ENCODE data around the gene TRIM40. TPM values are rescaled to one million over a fixed set of nuclear protein-coding genes. Genes with fewer than 3 reads are reported as not detected.

Gene TRIM40
- total RNA-seq, 4 donors from 2014 or later = not detected

DNA sequence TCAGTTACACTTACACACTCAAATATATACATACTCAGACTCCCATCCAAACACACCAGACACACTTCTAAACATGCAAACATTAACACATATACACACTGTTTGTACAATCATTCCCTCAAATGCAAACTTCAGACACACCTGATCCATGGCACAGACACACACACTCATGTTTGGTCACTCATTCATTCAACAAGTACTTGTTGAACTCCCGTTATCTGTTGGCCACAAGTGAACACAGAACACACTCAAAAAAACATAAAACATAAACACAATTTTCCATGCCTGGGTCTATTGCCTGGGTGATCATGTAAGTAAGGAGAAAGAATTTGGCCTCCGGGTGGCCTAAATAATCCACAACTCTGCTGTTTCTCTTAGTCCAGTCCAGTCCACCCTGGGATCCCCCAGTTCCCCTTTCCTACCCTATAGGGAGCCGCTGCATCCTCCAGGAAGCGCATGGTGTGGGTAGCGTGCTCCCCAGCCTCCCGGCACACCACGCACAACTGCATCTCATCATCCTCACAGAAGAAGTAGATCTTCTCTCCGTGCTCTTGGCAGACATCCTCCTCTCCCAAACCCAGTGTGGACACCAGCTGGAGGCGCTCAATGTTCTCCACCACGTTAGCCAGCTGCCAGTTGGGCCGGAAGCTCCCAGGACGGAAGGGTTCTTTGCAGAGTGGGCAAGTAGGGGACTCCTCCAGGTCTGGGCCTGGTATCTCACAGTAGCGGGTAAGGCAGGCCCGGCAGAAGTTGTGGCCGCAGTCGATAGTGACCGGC is 24.3 kb downstream of the TRIM40 start:
- no peaks in the 10 kb centered on the region for H3K9me3 ChIP-seq
- H3K36me3 ChIP-seq = no peaks in the 10 kb centered on the region
- intact Hi-C loops (cut with DNase I) = no loop called here
- TF ChIP-seq CTCF (IDR thresholded peaks at IDR 0.05) (no peak), POLR2A (IDR thresholded peaks at IDR 0.05) (no peak)
- DNase-seq = no peak
- no peak overlapping the region for H3K4me3 ChIP-seq (replicated peaks in 1 of 3)
- no peak overlapping the region for H3K27ac ChIP-seq
- peaks cover 0 to 5% of the 10 kb centered on the region in 2 donors for H3K4me1 ChIP-seq
- WGBS, 2 donors = 88 to 92% methylated on average over 15 of the region's 17 CpGs
- no peaks in the 10 kb centered on the region for H3K27me3 ChIP-seq

DNA sequence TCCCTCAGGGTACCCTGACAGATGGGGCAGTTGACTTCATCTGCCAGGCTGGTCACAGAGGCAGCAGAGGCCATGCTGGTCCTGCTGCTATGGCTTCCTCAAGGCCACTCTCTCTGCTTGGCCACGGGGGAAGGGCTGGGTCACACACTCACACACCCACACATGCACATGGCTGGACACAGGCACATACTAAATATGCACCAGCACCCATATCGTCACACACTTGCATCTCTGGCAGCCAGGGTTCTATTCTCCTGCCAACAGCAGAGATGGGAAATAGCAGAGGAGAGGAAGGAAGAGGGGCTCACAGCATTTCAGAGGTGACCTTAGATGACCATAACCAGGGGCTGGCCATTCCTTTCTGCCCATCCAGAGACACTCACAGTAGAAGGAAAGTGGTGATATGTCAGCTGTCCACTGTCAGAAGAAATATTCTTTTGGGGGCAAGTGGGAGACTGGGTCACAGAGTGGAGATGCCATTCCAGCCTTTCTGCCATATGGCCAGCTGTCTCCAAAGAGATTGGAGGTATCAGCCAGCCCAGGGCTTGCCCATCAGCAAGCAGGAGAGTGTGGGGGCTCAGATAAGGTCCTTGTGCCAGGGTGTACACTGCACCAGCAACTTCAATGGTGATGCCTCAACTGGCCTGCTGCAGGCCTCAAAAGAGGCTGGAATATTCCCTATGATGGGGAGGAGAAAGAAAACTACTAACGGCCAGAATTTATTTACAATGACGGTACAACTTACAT is 25.0 kb downstream of the TRIM40 start, which contains the start of gene TRIM10:
TRIM10 (minus strand) TSS at position 427 of the 747 bp plus-strand sequence; CDS start at position 74, 353 bp downstream.
- Histone ChIP-seq H3K27me3 (no peaks in the 10 kb centered on the region), H3K4me3 (replicated peaks in 1 of 3) (no peak within 1 kb of the TSS), H3K9me3 (no peaks in the 10 kb centered on the region), H3K4me1 (peaks cover 0 to 1% of the 10 kb centered on the region in 2 donors), H3K36me3 (no peaks in the 10 kb centered on the region), H3K27ac (no peak within 1 kb of the TSS)
- intact Hi-C loops (cut with DNase I) = no loop called here
- 71 to 78% methylated on average over 4 of the region's 4 CpGs for WGBS, 2 donors
- TF ChIP-seq CTCF (IDR thresholded peaks at IDR 0.05) = no peak
- no peak for TF ChIP-seq POLR2A (IDR thresholded peaks at IDR 0.05)
- no peak for DNase-seq

DNA sequence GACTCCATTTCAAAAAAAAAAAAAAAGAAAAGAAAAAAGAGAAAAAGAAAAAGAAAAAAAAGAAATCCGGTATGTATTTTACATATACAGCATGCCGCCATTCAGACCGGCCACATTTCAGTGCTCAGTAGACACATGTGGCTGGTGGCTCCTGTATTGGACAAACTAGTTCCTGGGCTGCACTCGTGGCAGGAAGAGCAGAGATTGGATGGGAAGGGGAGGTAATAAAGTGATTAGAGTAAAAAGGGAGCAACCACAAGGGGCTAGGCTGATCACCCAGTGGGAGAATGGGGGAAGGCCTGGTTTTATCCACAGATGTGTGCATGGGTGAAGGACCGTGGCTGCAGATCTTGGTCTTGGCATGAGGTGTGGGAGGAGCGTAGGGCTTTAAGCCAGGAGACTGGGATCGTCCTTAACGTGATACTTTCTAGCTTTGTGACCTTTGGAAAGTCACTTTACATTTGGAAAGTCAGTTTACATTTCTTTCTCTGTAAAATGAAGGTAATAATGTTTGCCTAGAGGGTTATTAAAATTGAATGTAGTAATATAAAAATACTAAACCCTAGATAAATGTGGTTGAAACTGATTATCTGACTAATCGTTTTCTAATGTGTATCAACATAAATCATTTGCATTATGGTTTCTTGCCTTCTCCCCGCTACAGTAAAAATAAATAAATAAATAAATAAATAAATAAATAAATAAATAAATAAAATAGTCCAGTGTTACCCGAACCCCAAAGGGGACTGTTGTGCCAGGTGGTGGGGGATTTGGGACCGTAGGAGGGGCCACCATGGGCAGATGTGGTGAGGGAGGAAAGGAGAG is 26.5 kb downstream of the TRIM40 start:
- intact Hi-C loops (cut with DNase I) = no loop called here
- TF ChIP-seq CTCF (IDR thresholded peaks at IDR 0.05) (no peak), POLR2A (IDR thresholded peaks at IDR 0.05) (no peak)
- Histone ChIP-seq H3K27me3 (no peaks in the 10 kb centered on the region), H3K4me1 (no peaks in the 10 kb centered on the region), H3K9me3 (no peaks in the 10 kb centered on the region), H3K36me3 (no peaks in the 10 kb centered on the region), H3K27ac (no peak overlapping the region), H3K4me3 (replicated peaks in 1 of 3) (no peak overlapping the region)
- no peak for DNase-seq
- 81 to 88% methylated on average over 12 of the region's 12 CpGs for WGBS, 2 donors

DNA sequence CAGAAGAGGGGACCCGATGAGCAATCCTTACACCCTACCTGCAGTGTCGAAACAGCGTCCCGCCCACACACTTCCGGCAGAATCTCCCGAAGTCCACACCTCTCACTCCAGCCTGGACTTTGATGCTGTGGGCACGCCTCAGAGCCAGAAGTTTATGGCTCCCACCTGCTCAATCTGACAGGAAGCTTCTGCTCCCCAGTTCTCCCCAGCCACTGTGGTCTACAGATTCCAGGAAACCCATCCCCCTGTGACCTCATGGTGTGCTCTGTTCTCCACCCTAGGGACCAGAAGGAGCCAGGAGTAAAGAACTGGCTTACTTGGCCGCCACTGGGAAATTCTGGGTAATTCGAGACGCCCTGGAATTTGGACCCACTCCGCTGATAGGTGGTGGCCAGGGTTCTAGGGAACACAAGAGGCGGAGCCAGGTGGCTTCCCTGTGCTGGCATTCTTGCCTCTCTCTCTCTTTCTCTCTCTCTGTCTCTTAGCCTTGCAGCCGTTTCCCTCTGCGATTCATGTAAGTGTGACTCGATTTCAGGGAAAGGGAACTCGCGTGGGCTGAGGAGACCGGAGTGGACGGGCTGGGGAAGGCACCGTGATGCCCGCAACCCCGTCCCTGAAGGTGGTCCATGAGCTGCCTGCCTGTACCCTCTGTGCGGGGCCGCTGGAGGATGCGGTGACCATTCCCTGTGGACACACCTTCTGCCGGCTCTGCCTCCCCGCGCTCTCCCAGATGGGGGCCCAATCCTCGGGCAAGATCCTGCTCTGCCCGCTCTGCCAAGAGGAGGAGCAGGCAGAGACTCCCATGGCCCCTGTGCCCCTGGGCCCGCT is 27.4 kb downstream of the TRIM40 start, which contains the start of gene TRIM15:
TRIM15 (plus strand) TSS at position 457 of the 828 bp plus-strand sequence; CDS start at position 596, 139 bp downstream.
- H3K4me3 ChIP-seq (replicated peaks in 1 of 3) = no peak within 1 kb of the TSS
- H3K9me3 ChIP-seq = no peaks in the 10 kb centered on the region
- H3K27ac ChIP-seq = no peak within 1 kb of the TSS
- no peaks in the 10 kb centered on the region for H3K36me3 ChIP-seq
- TF ChIP-seq CTCF (IDR thresholded peaks at IDR 0.05) (no peak), POLR2A (IDR thresholded peaks at IDR 0.05) (no peak)
- DNase-seq = no peak
- no peaks in the 10 kb centered on the region for H3K27me3 ChIP-seq
- intact Hi-C loops (cut with DNase I) = no loop called here
- H3K4me1 ChIP-seq = no peaks in the 10 kb centered on the region
- WGBS, 2 donors = 72 to 80% methylated on average over 24 to 31 of the region's 31 CpGs

All from thyroid gland (tissue), 4 donors.